ENCODE measurements around the gene SYCP2.

DNA sequence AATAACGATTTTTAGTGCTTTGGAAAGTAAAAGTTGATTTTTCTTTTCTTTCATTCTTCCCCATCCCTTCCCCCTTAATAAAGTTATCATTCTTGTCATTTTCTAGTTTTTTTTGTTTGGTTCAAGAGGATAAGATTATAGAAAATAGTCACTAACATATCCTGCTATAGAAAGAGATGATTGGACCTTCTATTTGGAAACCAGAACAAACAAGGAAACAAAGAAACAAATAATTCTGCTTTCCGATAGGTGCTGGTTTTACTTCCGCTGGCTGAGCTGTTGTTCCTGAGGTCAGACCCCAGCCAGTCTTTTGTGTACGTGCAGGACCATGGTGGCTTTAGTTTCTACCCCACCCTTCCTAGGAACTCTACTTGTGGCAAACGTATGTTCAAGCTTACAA is 24.7 kb upstream of the SYCP2 start, which contains the start of gene CDH26:
- TF ChIP-seq EZH2 (IDR thresholded peaks at IDR 0.05; ENCODE audit: borderline replicate concordance, low read depth, low read length, poor library complexity, severe bottlenecking), result no peak
- TF ChIP-seq, protein P1, sequence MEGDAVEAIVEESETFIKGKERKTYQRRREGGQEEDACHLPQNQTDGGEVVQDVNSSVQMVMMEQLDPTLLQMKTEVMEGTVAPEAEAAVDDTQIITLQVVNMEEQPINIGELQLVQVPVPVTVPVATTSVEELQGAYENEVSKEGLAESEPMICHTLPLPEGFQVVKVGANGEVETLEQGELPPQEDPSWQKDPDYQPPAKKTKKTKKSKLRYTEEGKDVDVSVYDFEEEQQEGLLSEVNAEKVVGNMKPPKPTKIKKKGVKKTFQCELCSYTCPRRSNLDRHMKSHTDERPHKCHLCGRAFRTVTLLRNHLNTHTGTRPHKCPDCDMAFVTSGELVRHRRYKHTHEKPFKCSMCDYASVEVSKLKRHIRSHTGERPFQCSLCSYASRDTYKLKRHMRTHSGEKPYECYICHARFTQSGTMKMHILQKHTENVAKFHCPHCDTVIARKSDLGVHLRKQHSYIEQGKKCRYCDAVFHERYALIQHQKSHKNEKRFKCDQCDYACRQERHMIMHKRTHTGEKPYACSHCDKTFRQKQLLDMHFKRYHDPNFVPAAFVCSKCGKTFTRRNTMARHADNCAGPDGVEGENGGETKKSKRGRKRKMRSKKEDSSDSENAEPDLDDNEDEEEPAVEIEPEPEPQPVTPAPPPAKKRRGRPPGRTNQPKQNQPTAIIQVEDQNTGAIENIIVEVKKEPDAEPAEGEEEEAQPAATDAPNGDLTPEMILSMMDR (conservative IDR thresholded peaks at IDR 0.05; ENCODE audit: low read depth, low read length), result no peak

Measured in A673 (cell line).